Measurements from ENCODE around the gene NAALADL2.

NAALADL2 gene

GRCh38 chr3:175857666-175858270, 998.6 kb downstream of the NAALADL2 start:
- no peak for DNase-seq (ENCODE audit: low spot score)
